Colonic mucosa (tissue), 4 donors: ENCODE data around the gene TRDN. TPM values are rescaled to one million over a fixed set of nuclear protein-coding genes. Genes with fewer than 3 reads are reported as not detected.

Experiments used
- DNase-seq: peaks from one replicate; pipeline ENCODE4 v3.0.0-alpha.2; 2020
- H3K27ac ChIP-seq: fragments of 200-600 bp; one replicate; pipeline ENCODE4 v1.8.0; 2021
- H3K27me3 ChIP-seq: fragments of 200-600 bp; one replicate; pipeline ENCODE4 v1.8.0; 2021
- H3K36me3 ChIP-seq: fragments of 200-600 bp; one replicate; pipeline ENCODE4 v1.8.0; 2021
- H3K4me1 ChIP-seq: fragments of 200-600 bp; one replicate; pipeline ENCODE4 v1.8.0; 2021; ENCODE audit warnings: mild to moderate bottlenecking
- H3K4me3 ChIP-seq: fragments of 200-600 bp; one replicate; pipeline ENCODE4 v1.8.0; 2021
- H3K9ac ChIP-seq, 2 donors: one replicate each; pipeline ENCODE4 v1.7.0; 2013; ENCODE audit warnings: control low read depth in 2 of 2, low read depth in 2 of 2, low read length in 2 of 2
- H3K9me3 ChIP-seq: fragments of 200-600 bp; one replicate; pipeline ENCODE4 v1.8.0; 2021
- CTCF ChIP-seq: fragments of 200-600 bp; IDR thresholded peaks from one replicate; pipeline ENCODE4 v1.8.0; 2022; ENCODE audit warnings: antibody characterized with exemption, mild to moderate bottlenecking
- intact Hi-C: fragments of 100-400 bp; cut with DNase I; formaldehyde crosslinking; loops from one replicate; pipeline ENCODE4 v1.14.1; 2022
- total RNA-seq, 2 donors: library from RNA; stranded (reverse); fragmentation: NEBNext Ultra II Directional in 1 of 2; extraction: Animal tissue kit (Norgen Biotek cat#: 25700) in 1 of 2; gene quantifications; one replicate each; pipeline ENCODE4 v1.2.1, GENCODE V29; 2021
- donor health status: healthy.
- donor health status: DM: no; HTN: no; CAD: no.
- donor health status: DM: no; HTN: no; CAD: no.

TRDN gene
- total RNA-seq, 2 donors from 2014 or later: not detected

DNA sequence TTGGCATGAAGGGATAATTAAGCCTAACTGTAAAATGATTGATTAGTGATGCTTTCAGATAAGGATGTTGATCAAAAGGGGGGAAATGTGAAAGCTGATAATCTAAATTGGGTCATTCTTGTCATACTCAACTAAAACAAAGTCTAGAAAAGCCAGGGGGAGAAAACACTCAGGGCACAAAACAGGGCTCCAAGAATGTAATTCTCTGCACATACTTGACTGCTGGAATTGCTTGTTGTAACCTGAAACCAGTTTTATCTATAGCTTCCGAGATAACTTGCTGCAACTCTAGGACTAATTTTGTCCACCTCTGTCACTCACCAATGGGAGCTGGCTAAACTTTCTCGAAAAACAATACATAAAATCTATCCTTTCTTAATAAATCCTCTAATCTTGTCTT lies 330.4 kb downstream of the TRDN start:
- intact Hi-C loops: no loop called here
- no peaks in the 10 kb centered on the region for H3K36me3 ChIP-seq
- no peaks in the 10 kb centered on the region for H3K4me1 ChIP-seq
- H3K9me3 ChIP-seq: no peaks in the 10 kb centered on the region
- H3K4me3 ChIP-seq: no peak overlapping the region
- H3K9ac ChIP-seq: no peak overlapping the region
- no peak overlapping the region for H3K27ac ChIP-seq
- no peak for DNase-seq
- TF ChIP-seq CTCF: no peak
- no peaks in the 10 kb centered on the region for H3K27me3 ChIP-seq

- no peak for TF ChIP-seq CTCF
- Histone ChIP-seq H3K4me1 (no peaks in the 10 kb centered on the region), H3K36me3 (no peaks in the 10 kb centered on the region), H3K27ac (no peak overlapping the region), H3K4me3 (no peak overlapping the region), H3K9me3 (no peaks in the 10 kb centered on the region), H3K9ac (no peak overlapping the region), H3K27me3 (no peaks in the 10 kb centered on the region)
- no peak for DNase-seq
- intact Hi-C loops: no loop called here
These were observed 341.1 kb downstream of the TRDN start for GRCh38 chr6:123295672-123296071.

- no peaks in the 10 kb centered on the region for H3K4me1 ChIP-seq
- H3K36me3 ChIP-seq: no peaks in the 10 kb centered on the region
- intact Hi-C loops: no loop called here
- no peaks in the 10 kb centered on the region for H3K27me3 ChIP-seq
- no peak for TF ChIP-seq CTCF
- no peaks in the 10 kb centered on the region for H3K9me3 ChIP-seq
- no peak for DNase-seq
- no peak overlapping the region for H3K9ac ChIP-seq
- H3K4me3 ChIP-seq: no peak overlapping the region
- H3K27ac ChIP-seq: no peak overlapping the region
These were observed 341.6 kb downstream of the TRDN start for GRCh38 chr6:123295181-123295580.

DNA sequence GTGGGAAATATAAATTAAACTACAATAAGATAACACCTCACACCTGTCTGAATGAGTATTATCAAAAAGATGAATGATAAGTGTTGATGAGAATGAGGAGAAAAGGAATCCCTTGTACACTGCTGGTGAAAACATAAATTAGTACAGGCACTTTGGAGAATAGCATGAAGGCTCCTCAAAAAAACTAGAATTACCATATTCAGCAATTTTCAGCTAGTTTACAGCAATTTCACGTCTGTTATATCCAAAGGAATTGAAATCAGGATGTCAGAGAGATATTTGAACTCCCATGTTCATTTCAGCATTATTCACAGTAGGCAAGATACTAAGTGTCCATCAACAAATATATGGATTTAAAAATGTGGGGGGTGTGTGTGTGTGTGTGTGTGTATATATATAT lies 348.1 kb downstream of the TRDN start:
- no peak for DNase-seq
- no peaks in the 10 kb centered on the region for H3K9me3 ChIP-seq
- no peaks in the 10 kb centered on the region for H3K36me3 ChIP-seq
- H3K4me1 ChIP-seq: no peaks in the 10 kb centered on the region
- intact Hi-C loops: no loop called here
- no peak for TF ChIP-seq CTCF
- no peaks in the 10 kb centered on the region for H3K27me3 ChIP-seq
- no peak overlapping the region for H3K9ac ChIP-seq
- no peak overlapping the region for H3K27ac ChIP-seq
- no peak overlapping the region for H3K4me3 ChIP-seq

DNA sequence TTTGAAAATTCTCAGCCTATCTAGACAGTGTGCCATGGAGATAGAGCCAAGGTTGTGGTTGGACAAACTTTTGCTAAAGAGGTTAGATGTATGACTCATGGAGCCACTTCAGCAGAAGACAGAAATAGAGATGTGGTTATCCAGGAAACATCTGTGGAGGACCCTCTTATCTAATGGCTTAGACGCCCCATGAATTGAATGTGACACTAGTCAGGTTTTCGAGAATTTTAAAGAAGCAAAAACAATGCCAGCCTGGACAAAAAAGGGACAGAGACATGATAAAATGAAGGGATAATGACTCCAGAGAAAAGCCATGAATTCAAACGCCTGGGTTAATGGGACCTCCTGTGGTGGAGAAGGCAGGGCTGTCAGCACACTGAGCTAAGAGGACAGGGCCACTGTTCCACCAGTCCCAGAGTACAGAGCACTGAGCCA lies 360.2 kb downstream of the TRDN start:
- no peaks in the 10 kb centered on the region for H3K27me3 ChIP-seq
- H3K27ac ChIP-seq: no peak overlapping the region
- TF ChIP-seq CTCF: no peak
- no peak for DNase-seq
- H3K9me3 ChIP-seq: no peaks in the 10 kb centered on the region
- H3K9ac ChIP-seq: no peak overlapping the region
- H3K4me3 ChIP-seq: no peak overlapping the region
- no peaks in the 10 kb centered on the region for H3K4me1 ChIP-seq
- intact Hi-C loops: loop anchor here (10.0 kb wide), 1 partner anchor 202 kb away; no protein-coding TSS in a partner anchor
- H3K36me3 ChIP-seq: no peaks in the 10 kb centered on the region

- Histone ChIP-seq H3K9me3 (no peaks in the 10 kb centered on the region), H3K4me3 (no peak overlapping the region), H3K36me3 (no peaks in the 10 kb centered on the region), H3K9ac (no peak overlapping the region), H3K27me3 (no peaks in the 10 kb centered on the region), H3K27ac (no peak overlapping the region), H3K4me1 (no peaks in the 10 kb centered on the region)
- no peak for TF ChIP-seq CTCF
- DNase-seq: no peak
- intact Hi-C loops: no loop called here
These were observed 372.8 kb downstream of the TRDN start for GRCh38 chr6:123263981-123264380.
